ENCODE results near the gene WIPI1.

WIPI1 gene

DNA sequence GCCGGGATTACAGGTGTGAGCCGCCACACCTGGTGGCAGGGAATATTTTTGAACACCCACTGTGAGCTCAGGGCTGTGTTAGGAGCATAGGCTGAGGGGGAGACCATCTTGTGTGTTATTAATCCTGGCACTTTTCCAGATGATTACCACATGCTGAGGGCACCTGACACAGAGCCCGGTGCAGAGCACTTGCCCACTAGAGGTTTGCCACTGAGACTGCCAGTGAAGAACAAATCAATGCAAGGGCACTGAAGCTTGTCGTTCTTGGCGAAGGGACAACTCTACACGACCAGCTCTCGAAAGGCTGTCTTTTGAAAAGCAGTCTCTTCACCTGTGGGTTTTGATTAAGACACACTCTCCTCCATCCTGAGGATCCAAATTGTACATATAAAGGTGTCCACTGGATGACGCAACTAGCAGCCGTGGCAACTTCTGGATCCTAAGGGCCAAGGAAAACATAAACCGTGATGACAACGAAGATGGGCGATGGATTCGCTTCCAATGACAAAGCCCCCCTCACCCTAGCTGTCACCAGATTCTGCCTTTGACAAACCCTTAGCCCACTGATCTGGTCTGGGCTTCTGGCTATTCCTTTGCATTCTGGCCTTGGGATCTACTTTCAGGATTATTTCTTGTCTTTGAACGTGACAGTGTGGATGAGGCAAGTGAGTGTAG lies 28.7 kb downstream of the WIPI1 start:
- DNase-seq (ENCODE audit: low read depth, low spot score) = no peak
- no peaks in the 10 kb centered on the region for H3K27me3 ChIP-seq (ENCODE audit: insufficient read depth, insufficient read length)
- TF ChIP-seq ZNF274 (IDR thresholded peaks at IDR 0.05; ENCODE audit: low read depth, low read length) (no peak), SUZ12 (IDR thresholded peaks at IDR 0.05; ENCODE audit: extremely low read depth, insufficient read depth, insufficient read length) (no peak), YY1 (IDR thresholded peaks at IDR 0.05; ENCODE audit: insufficient read depth, insufficient read length) (no peak)
- H3K4me1 ChIP-seq (ENCODE audit: insufficient read depth, insufficient read length) = no peaks in the 10 kb centered on the region
- no peaks in the 10 kb centered on the region for H3K9me3 ChIP-seq (ENCODE audit: insufficient read depth, low read length)
- H3K9ac ChIP-seq (ENCODE audit: insufficient read length, low read depth) = no peak overlapping the region
- H3K36me3 ChIP-seq (ENCODE audit: insufficient read depth, insufficient read length, low read length) = peaks cover 23% of the 10 kb centered on the region
- H3K4me3 ChIP-seq (ENCODE audit: insufficient read length, low read depth) = no peak overlapping the region

- H3K36me3 ChIP-seq (ENCODE audit: insufficient read depth, insufficient read length, low read length) = peaks cover 17% of the 10 kb centered on the region
Measured at GRCh38 chr17:68427575-68427974, 29.7 kb downstream of the WIPI1 start.

GRCh38 chr17:68425979-68426378 lies 31.3 kb downstream of the WIPI1 start:
- H3K4me3 ChIP-seq (ENCODE audit: insufficient read length, low read depth) = no peak overlapping the region
- no peaks in the 10 kb centered on the region for H3K27me3 ChIP-seq (ENCODE audit: insufficient read depth, insufficient read length)
- H3K36me3 ChIP-seq (ENCODE audit: insufficient read depth, insufficient read length, low read length) = peaks cover 11% of the 10 kb centered on the region

More at GRCh38 chr17:68427575-68427974, 29.7 kb downstream of the WIPI1 start:
- H3K27me3 ChIP-seq (ENCODE audit: insufficient read depth, insufficient read length) = no peaks in the 10 kb centered on the region
- no peak overlapping the region for H3K9ac ChIP-seq (ENCODE audit: insufficient read length, low read depth)
- no peaks in the 10 kb centered on the region for H3K4me1 ChIP-seq (ENCODE audit: insufficient read depth, insufficient read length)
- no peak for DNase-seq (ENCODE audit: low read depth, low spot score)
- H3K9me3 ChIP-seq (ENCODE audit: insufficient read depth, low read length) = no peaks in the 10 kb centered on the region
- no peak overlapping the region for H3K4me3 ChIP-seq (ENCODE audit: insufficient read length, low read depth)
- no peak for TF ChIP-seq YY1 (IDR thresholded peaks at IDR 0.05; ENCODE audit: insufficient read depth, insufficient read length)
- no peak for TF ChIP-seq SUZ12 (IDR thresholded peaks at IDR 0.05; ENCODE audit: extremely low read depth, insufficient read depth, insufficient read length)
- no peak for TF ChIP-seq ZNF274 (IDR thresholded peaks at IDR 0.05; ENCODE audit: low read depth, low read length)

DNA sequence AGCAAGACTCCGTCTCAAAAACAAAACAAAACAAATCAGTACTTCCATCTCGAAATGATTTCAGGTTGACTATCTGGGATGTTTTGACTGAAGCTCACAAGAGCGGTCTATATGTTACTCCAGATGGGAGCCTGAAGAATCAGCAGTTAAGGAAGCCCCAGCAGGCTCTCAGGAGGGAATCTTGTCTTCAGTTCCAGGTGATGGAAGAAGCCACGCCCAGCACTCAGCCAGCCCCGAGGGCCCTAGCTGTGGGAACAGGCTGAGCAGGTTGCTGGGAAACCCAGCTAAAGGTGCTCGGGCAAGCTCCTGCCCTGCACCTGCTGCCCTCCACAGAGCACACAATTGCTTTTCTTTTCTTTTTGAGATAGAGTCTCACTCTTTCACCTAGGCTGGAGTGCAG lies 32.4 kb downstream of the WIPI1 start:
- H3K4me3 ChIP-seq (ENCODE audit: insufficient read length, low read depth) = no peak overlapping the region
- TF ChIP-seq ZNF274 (IDR thresholded peaks at IDR 0.05; ENCODE audit: low read depth, low read length) (no peak), YY1 (IDR thresholded peaks at IDR 0.05; ENCODE audit: insufficient read depth, insufficient read length) (no peak), SUZ12 (IDR thresholded peaks at IDR 0.05; ENCODE audit: extremely low read depth, insufficient read depth, insufficient read length) (no peak)
- no peak overlapping the region for H3K9ac ChIP-seq (ENCODE audit: insufficient read length, low read depth)
- H3K4me1 ChIP-seq (ENCODE audit: insufficient read depth, insufficient read length) = no peaks in the 10 kb centered on the region
- peaks cover 7% of the 10 kb centered on the region for H3K36me3 ChIP-seq (ENCODE audit: insufficient read depth, insufficient read length, low read length)
- H3K9me3 ChIP-seq (ENCODE audit: insufficient read depth, low read length) = no peaks in the 10 kb centered on the region
- H3K27me3 ChIP-seq (ENCODE audit: insufficient read depth, insufficient read length) = no peaks in the 10 kb centered on the region
- DNase-seq (ENCODE audit: low read depth, low spot score) = no peak

More at GRCh38 chr17:68425979-68426378, 31.3 kb downstream of the WIPI1 start:
- TF ChIP-seq ZNF274 (IDR thresholded peaks at IDR 0.05; ENCODE audit: low read depth, low read length) (no peak), YY1 (IDR thresholded peaks at IDR 0.05; ENCODE audit: insufficient read depth, insufficient read length) (no peak), SUZ12 (IDR thresholded peaks at IDR 0.05; ENCODE audit: extremely low read depth, insufficient read depth, insufficient read length) (no peak)
- DNase-seq (ENCODE audit: low read depth, low spot score) = no peak
- Histone ChIP-seq H3K4me1 (ENCODE audit: insufficient read depth, insufficient read length) (no peaks in the 10 kb centered on the region), H3K9me3 (ENCODE audit: insufficient read depth, low read length) (no peaks in the 10 kb centered on the region), H3K9ac (ENCODE audit: insufficient read length, low read depth) (no peak overlapping the region)

GRCh38 chr17:68424203-68424602 lies 33.1 kb downstream of the WIPI1 start:
- Histone ChIP-seq H3K27me3 (ENCODE audit: insufficient read depth, insufficient read length) (no peaks in the 10 kb centered on the region), H3K4me3 (ENCODE audit: insufficient read length, low read depth) (no peak overlapping the region), H3K9ac (ENCODE audit: insufficient read length, low read depth) (no peak overlapping the region), H3K4me1 (ENCODE audit: insufficient read depth, insufficient read length) (no peaks in the 10 kb centered on the region), H3K9me3 (ENCODE audit: insufficient read depth, low read length) (no peaks in the 10 kb centered on the region), H3K36me3 (ENCODE audit: insufficient read depth, insufficient read length, low read length) (peaks cover 6% of the 10 kb centered on the region)
- DNase-seq (ENCODE audit: low read depth, low spot score) = no peak
- TF ChIP-seq SUZ12 (IDR thresholded peaks at IDR 0.05; ENCODE audit: extremely low read depth, insufficient read depth, insufficient read length) = no peak
- TF ChIP-seq ZNF274 (IDR thresholded peaks at IDR 0.05; ENCODE audit: low read depth, low read length) = no peak
- TF ChIP-seq YY1 (IDR thresholded peaks at IDR 0.05; ENCODE audit: insufficient read depth, insufficient read length) = no peak

DNA sequence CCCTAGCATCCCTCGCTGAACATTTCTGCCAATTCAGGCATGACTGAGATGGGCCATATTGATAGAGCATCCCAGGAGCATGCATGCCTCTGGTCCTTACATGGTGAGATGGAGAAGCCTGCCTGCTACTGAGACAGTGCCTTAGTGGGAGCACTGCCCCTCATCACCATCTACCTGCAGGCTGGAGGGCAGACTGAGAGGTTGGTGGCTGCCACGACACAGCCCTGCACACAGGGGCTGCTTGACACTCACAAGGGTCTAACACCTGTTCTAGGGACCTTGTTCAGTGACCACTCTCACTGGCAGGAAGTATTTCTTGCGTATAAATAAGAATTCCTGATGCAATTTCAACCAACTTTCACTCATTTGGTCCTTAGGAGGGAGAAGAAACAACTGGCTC lies 34.0 kb downstream of the WIPI1 start:
- no peak for DNase-seq (ENCODE audit: low read depth, low spot score)
- Histone ChIP-seq H3K27me3 (ENCODE audit: insufficient read depth, insufficient read length) (no peaks in the 10 kb centered on the region), H3K4me3 (ENCODE audit: insufficient read length, low read depth) (no peak overlapping the region), H3K9me3 (ENCODE audit: insufficient read depth, low read length) (no peaks in the 10 kb centered on the region), H3K4me1 (ENCODE audit: insufficient read depth, insufficient read length) (no peaks in the 10 kb centered on the region), H3K36me3 (ENCODE audit: insufficient read depth, insufficient read length, low read length) (peaks cover 6% of the 10 kb centered on the region), H3K9ac (ENCODE audit: insufficient read length, low read depth) (no peak overlapping the region)
- TF ChIP-seq YY1 (IDR thresholded peaks at IDR 0.05; ENCODE audit: insufficient read depth, insufficient read length) (no peak), ZNF274 (IDR thresholded peaks at IDR 0.05; ENCODE audit: low read depth, low read length) (no peak), SUZ12 (IDR thresholded peaks at IDR 0.05; ENCODE audit: extremely low read depth, insufficient read depth, insufficient read length) (no peak)

- TF ChIP-seq ZNF274 (IDR thresholded peaks at IDR 0.05; ENCODE audit: low read depth, low read length) = no peak
- no peak for TF ChIP-seq YY1 (IDR thresholded peaks at IDR 0.05; ENCODE audit: insufficient read depth, insufficient read length)
- no peak for TF ChIP-seq SUZ12 (IDR thresholded peaks at IDR 0.05; ENCODE audit: extremely low read depth, insufficient read depth, insufficient read length)
- H3K36me3 ChIP-seq (ENCODE audit: insufficient read depth, insufficient read length, low read length) = peaks cover 6% of the 10 kb centered on the region
- no peaks in the 10 kb centered on the region for H3K4me1 ChIP-seq (ENCODE audit: insufficient read depth, insufficient read length)
- no peak overlapping the region for H3K4me3 ChIP-seq (ENCODE audit: insufficient read length, low read depth)
- no peak for DNase-seq (ENCODE audit: low read depth, low spot score)
- no peak overlapping the region for H3K9ac ChIP-seq (ENCODE audit: insufficient read length, low read depth)
- H3K27me3 ChIP-seq (ENCODE audit: insufficient read depth, insufficient read length) = no peaks in the 10 kb centered on the region
- H3K9me3 ChIP-seq (ENCODE audit: insufficient read depth, low read length) = no peaks in the 10 kb centered on the region
Measured at GRCh38 chr17:68422821-68423220, 34.5 kb downstream of the WIPI1 start.
